Endothelial cell of umbilical vein (primary cell): Measurements from ENCODE around the gene ATP2B2.

ENCODE experiments used
- CTCF ChIP-seq, 2 donors: IDR thresholded peaks; 1 replicate in 1 of 2; 2 replicates in 1 of 2; pipeline ENCODE4 v1.5.1; 2011; ENCODE audit warnings: low read length in 2 of 2, mild to moderate bottlenecking in 2 of 2, moderate library complexity in 2 of 2, control low read depth in 1 of 2, inconsistent platforms in 1 of 2, low read depth in 1 of 2; ENCODE audit not compliant: insufficient read depth in 1 of 2; ENCODE audit errors: extremely low read depth in 1 of 2
- EZH2 ChIP-seq: IDR thresholded peaks from 2 replicates; pipeline ENCODE4 v1.6.1; 2012; ENCODE audit warnings: borderline replicate concordance, low read depth, mild to moderate bottlenecking, moderate library complexity, low read length, inconsistent platforms; ENCODE audit not compliant: severe bottlenecking
- FOS ChIP-seq: IDR thresholded peaks from 2 replicates; pipeline ENCODE4 v1.6.1; 2011; ENCODE audit warnings: mild to moderate bottlenecking, low read length, moderate library complexity, borderline replicate concordance; ENCODE audit not compliant: insufficient read depth
- JUN ChIP-seq: IDR thresholded peaks from 2 replicates; pipeline ENCODE4 v1.6.1; 2011; ENCODE audit warnings: borderline replicate concordance, low read depth; ENCODE audit not compliant: insufficient read length, insufficient read depth
- POLR2A ChIP-seq: IDR thresholded peaks from 2 replicates; pipeline ENCODE4 v1.6.1; 2012; ENCODE audit warnings: low read depth, mild to moderate bottlenecking, control low read depth, low read length
- POLR2AphosphoS5 ChIP-seq: IDR thresholded peaks from 2 replicates; pipeline ENCODE4 v1.6.1; 2012; ENCODE audit warnings: low read depth, mild to moderate bottlenecking, control low read depth, low read length, moderate library complexity; ENCODE audit not compliant: insufficient read depth

- TF ChIP-seq CTCF (IDR thresholded peaks at IDR 0.05; ENCODE audit: extremely low read depth in 1 of 2, insufficient read depth in 1 of 2, low read depth in 1 of 2, low read length in 2 of 2), result no peak
- no peak for TF ChIP-seq POLR2A
- no peak for TF ChIP-seq POLR2AphosphoS5
- no peak for TF ChIP-seq JUN
- no peak for TF ChIP-seq FOS
- no peak for TF ChIP-seq EZH2
Observed at GRCh38 chr3:10448544-10448943, 56.8 kb downstream of the ATP2B2 start.
